ENCODE results near the gene CEMIP. TPM values are rescaled to one million over a fixed set of nuclear protein-coding genes. Genes with fewer than 3 reads are reported as not detected.

Gene CEMIP
- total RNA-seq, 1 donor from 2014 or later: 3.6 TPM

GRCh38 chr15:80764535-80764934 lies 14.6 kb upstream of the CEMIP start:
- H4K20me1 ChIP-seq (ENCODE audit: insufficient read depth, low read length): no peaks in the 10 kb centered on the region
- H3K36me3 Mint-ChIP-seq (ENCODE audit: low read depth, unreplicated experiment): no peaks in the 10 kb centered on the region
- H3K27me3 ChIP-seq (ENCODE audit: insufficient read depth, low read length): no peaks in the 10 kb centered on the region
- H3K79me2 ChIP-seq (ENCODE audit: insufficient read depth, low read length): no peaks in the 10 kb centered on the region
- H2AFZ ChIP-seq (ENCODE audit: low read depth, low read length): no peak overlapping the region
- no peaks in the 10 kb centered on the region for H3K4me1 Mint-ChIP-seq (ENCODE audit: low read depth, unreplicated experiment)
- DNase-seq (ENCODE audit: low read depth): no peak
- H3K36me3 ChIP-seq (ENCODE audit: insufficient read depth, low read length): no peaks in the 10 kb centered on the region
- TF ChIP-seq EZH2 (IDR thresholded peaks at IDR 0.05; ENCODE audit: insufficient read depth, low read length) (no peak), CTCF (IDR thresholded peaks at IDR 0.05; ENCODE audit: insufficient read depth, low read depth, low read length) (no peak)
- H3K27ac ChIP-seq (ENCODE audit: low read depth, low read length): no peak overlapping the region
- no peaks in the 10 kb centered on the region for H3K9me3 Mint-ChIP-seq (ENCODE audit: unreplicated experiment)
- H3K9me3 ChIP-seq (ENCODE audit: insufficient read depth, low read depth, low read length): no peaks in the 10 kb centered on the region
- no peak overlapping the region for H3K4me3 ChIP-seq (ENCODE audit: insufficient read depth, low read depth, low read length)
- peaks cover 8% of the 10 kb centered on the region for H3K27me3 Mint-ChIP-seq (ENCODE audit: low read depth, unreplicated experiment)
- no peak overlapping the region for H3K9ac ChIP-seq (ENCODE audit: low read length)
- H3K27ac Mint-ChIP-seq (ENCODE audit: unreplicated experiment): no peak overlapping the region
- no peak overlapping the region for H3K4me3 Mint-ChIP-seq (ENCODE audit: unreplicated experiment)
- no peaks in the 10 kb centered on the region for H3K4me1 ChIP-seq (ENCODE audit: insufficient read depth, low read length)
- no peak for FAIRE-seq
- H3K4me2 ChIP-seq (ENCODE audit: low read length): no peak overlapping the region

- Histone ChIP-seq H3K79me2 (ENCODE audit: insufficient read depth, low read length) (no peaks in the 10 kb centered on the region), H3K4me2 (ENCODE audit: low read length) (no peak overlapping the region), H3K9me3 (ENCODE audit: insufficient read depth, low read depth, low read length) (no peaks in the 10 kb centered on the region), H4K20me1 (ENCODE audit: insufficient read depth, low read length) (no peaks in the 10 kb centered on the region), H3K4me3 (ENCODE audit: insufficient read depth, low read depth, low read length) (no peak overlapping the region), H3K9ac (ENCODE audit: low read length) (no peak overlapping the region), H3K36me3 (ENCODE audit: insufficient read depth, low read length) (no peaks in the 10 kb centered on the region), H3K27ac (ENCODE audit: low read depth, low read length) (no peak overlapping the region), H3K4me1 (ENCODE audit: insufficient read depth, low read length) (no peaks in the 10 kb centered on the region), H3K27me3 (ENCODE audit: insufficient read depth, low read length) (no peaks in the 10 kb centered on the region), H2AFZ (ENCODE audit: low read depth, low read length) (no peak overlapping the region)
- Mint-ChIP-seq H3K4me3 (ENCODE audit: unreplicated experiment) (no peak overlapping the region), H3K36me3 (ENCODE audit: low read depth, unreplicated experiment) (no peaks in the 10 kb centered on the region), H3K4me1 (ENCODE audit: low read depth, unreplicated experiment) (no peaks in the 10 kb centered on the region), H3K9me3 (ENCODE audit: unreplicated experiment) (no peaks in the 10 kb centered on the region), H3K27ac (ENCODE audit: unreplicated experiment) (no peak overlapping the region), H3K27me3 (ENCODE audit: low read depth, unreplicated experiment) (peaks cover 9% of the 10 kb centered on the region)
- no peak for DNase-seq (ENCODE audit: low read depth)
- no peak for FAIRE-seq
- no peak for TF ChIP-seq CTCF (IDR thresholded peaks at IDR 0.05; ENCODE audit: insufficient read depth, low read depth, low read length)
- no peak for TF ChIP-seq EZH2 (IDR thresholded peaks at IDR 0.05; ENCODE audit: insufficient read depth, low read length)
These were observed 12.9 kb upstream of the CEMIP start for GRCh38 chr15:80766275-80766674.

- Histone ChIP-seq H3K27ac (ENCODE audit: low read depth, low read length) (no peak overlapping the region), H3K9me3 (ENCODE audit: insufficient read depth, low read depth, low read length) (no peaks in the 10 kb centered on the region), H2AFZ (ENCODE audit: low read depth, low read length) (no peak overlapping the region), H3K79me2 (ENCODE audit: insufficient read depth, low read length) (no peaks in the 10 kb centered on the region), H3K9ac (ENCODE audit: low read length) (no peak overlapping the region), H3K4me3 (ENCODE audit: insufficient read depth, low read depth, low read length) (no peak overlapping the region), H3K27me3 (ENCODE audit: insufficient read depth, low read length) (no peaks in the 10 kb centered on the region), H3K4me2 (ENCODE audit: low read length) (no peak overlapping the region), H3K36me3 (ENCODE audit: insufficient read depth, low read length) (no peaks in the 10 kb centered on the region), H3K4me1 (ENCODE audit: insufficient read depth, low read length) (peaks cover 2% of the 10 kb centered on the region), H4K20me1 (ENCODE audit: insufficient read depth, low read length) (no peaks in the 10 kb centered on the region)
- no peak for DNase-seq (ENCODE audit: low read depth)
- TF ChIP-seq EZH2 (IDR thresholded peaks at IDR 0.05; ENCODE audit: insufficient read depth, low read length) (no peak), CTCF (IDR thresholded peaks at IDR 0.05; ENCODE audit: insufficient read depth, low read depth, low read length) (no peak)
- Mint-ChIP-seq H3K27ac (ENCODE audit: unreplicated experiment) (no peak overlapping the region), H3K9me3 (ENCODE audit: unreplicated experiment) (no peaks in the 10 kb centered on the region), H3K36me3 (ENCODE audit: low read depth, unreplicated experiment) (no peaks in the 10 kb centered on the region), H3K4me1 (ENCODE audit: low read depth, unreplicated experiment) (no peaks in the 10 kb centered on the region), H3K27me3 (ENCODE audit: low read depth, unreplicated experiment) (peaks cover 9% of the 10 kb centered on the region), H3K4me3 (ENCODE audit: unreplicated experiment) (no peak overlapping the region)
- no peak for FAIRE-seq
These were observed 11.0 kb upstream of the CEMIP start for GRCh38 chr15:80768158-80768557.
